Mesodermal cell (in vitro differentiated cells): ENCODE measurements around the gene SRGN.

ENCODE experiments used
- H3K27ac ChIP-seq: 2 replicates; pipeline ENCODE4 v1.7.0; 2013; ENCODE audit warnings: mild to moderate bottlenecking, low read depth, low read length, moderate library complexity; ENCODE audit not compliant: severe bottlenecking
- H3K36me3 ChIP-seq: 2 replicates; pipeline ENCODE4 v1.7.1; 2013; ENCODE audit warnings: mild to moderate bottlenecking, low read length, moderate library complexity; ENCODE audit not compliant: control insufficient read depth, insufficient read depth
- H3K4me1 ChIP-seq: one replicate; pipeline ENCODE4 v1.7.1; 2013; ENCODE audit warnings: mild to moderate bottlenecking, low read length; ENCODE audit not compliant: insufficient read depth, control insufficient read depth, poor library complexity, severe bottlenecking
- H3K4me3 ChIP-seq: 2 replicates; pipeline ENCODE4 v1.7.0; 2013; ENCODE audit warnings: low read length, control low read depth, mild to moderate bottlenecking; ENCODE audit not compliant: insufficient read depth, poor library complexity, severe bottlenecking; ENCODE audit errors: extremely low read depth
- H3K9me3 ChIP-seq: 2 replicates; pipeline ENCODE4 v1.7.1; 2013; ENCODE audit warnings: mild to moderate bottlenecking, low read length, moderate library complexity; ENCODE audit not compliant: control insufficient read depth
- WGBS, 2 experiments: methylation state at CpG; one replicate each; pipeline ENCODE4 v1.1.5; 2013; ENCODE audit warnings: missing lambda C conversion rate in 2 of 2; ENCODE audit not compliant: insufficient coverage in 2 of 2; 5-methylcytosine and 5-hydroxymethylcytosine counted together

Gene SRGN

DNA sequence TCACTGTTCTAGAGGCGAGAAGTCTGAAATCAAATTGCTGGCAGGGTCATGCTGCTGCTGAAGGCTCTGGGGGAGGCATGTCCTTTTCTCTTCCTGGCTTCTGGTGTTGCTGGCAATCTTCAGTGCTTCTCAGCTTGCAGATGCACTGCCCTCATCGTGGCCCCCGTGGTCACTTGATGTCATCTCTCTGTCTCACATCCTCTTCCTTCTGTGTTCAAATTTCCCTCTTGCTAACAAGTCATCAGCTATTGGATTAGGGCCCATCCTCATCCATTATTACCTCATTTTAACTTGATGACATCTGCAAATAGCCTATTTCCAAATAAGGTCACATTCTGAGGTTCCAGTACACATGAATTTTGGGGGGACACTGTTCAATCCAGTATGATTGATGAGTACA, 36.6 kb upstream of the SRGN start:
- H3K36me3 ChIP-seq = no peaks in the 10 kb centered on the region
- no peaks in the 10 kb centered on the region for H3K9me3 ChIP-seq
- WGBS, 2 experiments = 90 to 94% methylated on average over 3 of the region's 3 CpGs
- no peak overlapping the region for H3K27ac ChIP-seq
- H3K4me1 ChIP-seq = no peaks in the 10 kb centered on the region
- no peak overlapping the region for H3K4me3 ChIP-seq

DNA sequence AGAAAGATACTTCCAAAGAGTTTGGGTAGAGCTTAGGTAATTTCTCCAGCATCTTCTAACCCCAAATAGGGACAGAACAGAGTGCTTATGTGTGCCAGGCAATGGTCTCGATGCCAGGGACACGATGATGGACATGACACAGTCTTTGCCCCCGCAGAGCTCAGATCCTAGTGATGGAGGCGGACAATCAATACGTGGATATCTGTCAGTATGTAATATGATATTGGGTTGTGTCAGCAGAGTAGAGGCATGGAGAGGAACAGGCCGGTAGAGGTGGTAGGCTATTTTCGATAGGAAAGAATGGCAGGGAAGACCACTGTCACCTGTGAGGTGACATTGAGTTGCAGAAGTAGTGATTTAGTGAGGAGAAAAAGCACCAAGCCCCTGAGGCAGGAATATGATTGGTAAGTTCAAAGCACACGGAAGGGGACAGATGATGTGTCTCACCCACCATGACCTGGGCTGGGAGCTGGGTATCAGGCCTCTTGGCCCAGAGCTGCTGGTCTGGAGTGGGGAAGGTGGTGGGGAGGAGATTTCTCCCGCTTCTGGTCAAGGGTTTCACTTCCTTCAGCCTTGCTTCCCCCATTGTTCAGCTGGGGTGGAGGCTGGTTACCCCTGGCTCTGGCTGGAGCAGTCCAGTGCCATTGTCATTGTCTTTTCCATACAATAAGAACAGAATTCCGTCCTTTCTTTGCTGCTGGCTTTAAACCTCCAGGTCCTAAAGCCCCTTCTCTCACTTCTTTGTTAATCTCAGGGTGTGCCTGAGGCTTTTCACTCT, 36.0 kb upstream of the SRGN start:
- H3K9me3 ChIP-seq = no peaks in the 10 kb centered on the region

DNA sequence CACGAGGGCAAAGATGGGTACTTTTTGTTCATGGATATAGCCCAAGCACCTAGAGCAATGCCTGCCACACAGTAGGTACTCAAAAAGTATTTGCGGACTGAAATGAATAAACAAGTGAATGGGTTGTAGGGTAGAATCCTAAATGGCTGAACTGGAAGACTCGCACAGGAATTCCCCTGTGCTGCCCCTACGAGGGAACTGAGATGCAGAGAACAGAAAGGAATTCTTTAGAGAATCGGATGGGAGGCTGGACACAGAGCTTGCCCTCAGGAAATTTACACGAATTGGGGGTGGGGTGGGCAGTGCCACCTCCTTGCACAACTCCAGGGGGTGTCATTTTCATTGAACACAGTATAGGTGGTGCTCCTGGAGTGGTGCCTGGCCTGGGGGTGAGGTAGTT, 35.2 kb upstream of the SRGN start:
- Histone ChIP-seq H3K4me3 (no peak overlapping the region), H3K27ac (no peak overlapping the region), H3K36me3 (no peaks in the 10 kb centered on the region), H3K4me1 (no peaks in the 10 kb centered on the region), H3K9me3 (no peaks in the 10 kb centered on the region)
- WGBS, 2 experiments = 78 to 85% methylated on average over 5 to 6 of the region's 6 CpGs

More for the DNA sequence above, 36.0 kb upstream of the SRGN start:
- H3K36me3 ChIP-seq = no peaks in the 10 kb centered on the region
- WGBS, 2 experiments = 86 to 90% methylated on average over 9 of the region's 10 CpGs
- H3K4me3 ChIP-seq = no peak overlapping the region
- H3K4me1 ChIP-seq = no peaks in the 10 kb centered on the region
- H3K27ac ChIP-seq = no peak overlapping the region

DNA sequence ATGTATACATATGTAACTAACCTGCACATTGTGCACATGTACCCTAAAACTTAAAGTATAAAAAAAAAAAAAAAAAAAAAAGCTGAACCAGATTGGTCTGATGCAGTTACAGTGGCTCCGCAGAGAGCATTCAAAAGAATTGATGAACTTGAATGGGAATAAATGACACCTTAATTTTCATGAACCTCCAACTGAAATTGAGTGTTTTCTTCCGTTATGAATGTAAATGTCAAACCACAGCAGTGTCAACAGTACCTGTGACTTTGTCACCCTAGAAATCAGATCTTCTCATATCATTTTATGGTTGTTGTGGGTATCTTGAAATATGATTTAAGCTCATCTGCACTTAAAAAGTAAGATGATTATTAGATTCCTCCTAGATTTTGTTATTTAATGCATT, 32.7 kb upstream of the SRGN start:
- H3K36me3 ChIP-seq = no peaks in the 10 kb centered on the region
- no peaks in the 10 kb centered on the region for H3K9me3 ChIP-seq
- H3K27ac ChIP-seq = no peak overlapping the region
- no peak overlapping the region for H3K4me3 ChIP-seq
- no peaks in the 10 kb centered on the region for H3K4me1 ChIP-seq
- WGBS, 2 experiments = no CpG with 5 or more reads among the region's 2 CpGs

DNA sequence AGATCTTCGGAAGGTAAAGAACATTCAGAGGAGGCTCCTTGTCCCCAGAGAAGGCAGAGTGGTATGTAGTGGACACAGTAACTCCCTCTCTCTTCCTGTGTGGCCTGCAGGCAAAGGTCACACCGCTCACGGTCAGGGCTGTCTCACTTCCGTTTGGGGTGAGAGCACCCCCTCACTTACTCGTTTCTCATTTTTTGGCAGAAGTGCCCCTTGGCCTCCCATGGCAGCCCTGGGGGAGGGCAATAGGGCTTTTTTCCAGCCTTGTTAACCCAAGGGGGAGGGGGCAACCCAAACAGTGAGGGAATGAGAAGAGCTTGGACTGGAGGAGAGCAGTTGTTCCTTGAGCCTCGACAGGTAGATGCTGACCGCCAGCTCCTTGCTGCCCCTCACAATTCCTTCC, 31.8 kb upstream of the SRGN start:
- WGBS, 2 experiments = 80% methylated on average over 6 of the region's 7 CpGs; no CpG with 5 or more reads in 1 of the 2 experiments
- Histone ChIP-seq H3K27ac (no peak overlapping the region), H3K4me1 (no peaks in the 10 kb centered on the region), H3K9me3 (no peaks in the 10 kb centered on the region), H3K36me3 (no peaks in the 10 kb centered on the region), H3K4me3 (no peak overlapping the region)

DNA sequence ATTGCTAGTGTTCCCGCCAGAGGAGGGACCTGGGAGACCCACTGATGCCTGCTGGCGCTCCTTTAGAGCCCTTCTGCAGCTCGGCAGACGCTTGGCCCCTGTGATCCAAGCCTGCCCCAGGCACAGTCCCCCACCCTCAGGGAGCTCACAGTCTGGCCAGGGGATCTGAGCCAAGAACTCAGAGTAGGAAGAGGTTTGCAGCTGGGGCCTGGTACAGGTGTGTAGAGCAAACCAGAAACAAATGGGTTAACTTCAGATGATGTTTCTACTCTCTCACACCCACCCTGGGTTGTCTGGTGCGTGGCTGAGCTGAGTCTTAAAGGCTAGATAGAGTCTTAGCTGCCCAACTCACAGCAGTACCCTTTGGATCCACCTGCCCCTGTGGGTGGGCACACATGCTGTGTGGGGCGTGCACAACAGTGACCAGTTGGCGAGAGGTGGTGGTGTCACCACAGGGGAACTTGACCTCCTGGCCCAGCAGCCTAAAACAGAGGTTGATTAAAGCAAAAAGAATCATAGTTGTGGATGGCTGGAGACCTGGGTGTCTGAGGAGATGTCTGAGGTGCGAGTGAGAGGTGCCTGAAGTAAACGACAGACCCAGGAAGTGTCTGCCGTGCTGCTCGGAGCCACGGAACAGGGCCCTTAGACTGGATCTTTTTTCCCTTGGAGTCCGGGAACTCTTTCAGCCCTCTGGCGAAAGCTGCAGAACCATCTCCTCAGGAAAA, 31.2 kb upstream of the SRGN start:
- H3K36me3 ChIP-seq = no peaks in the 10 kb centered on the region
- no peak overlapping the region for H3K4me3 ChIP-seq
- H3K4me1 ChIP-seq = no peaks in the 10 kb centered on the region
- H3K27ac ChIP-seq = no peak overlapping the region
- H3K9me3 ChIP-seq = no peaks in the 10 kb centered on the region
- WGBS, 2 experiments = 92% methylated on average over 10 to 12 of the region's 14 CpGs

DNA sequence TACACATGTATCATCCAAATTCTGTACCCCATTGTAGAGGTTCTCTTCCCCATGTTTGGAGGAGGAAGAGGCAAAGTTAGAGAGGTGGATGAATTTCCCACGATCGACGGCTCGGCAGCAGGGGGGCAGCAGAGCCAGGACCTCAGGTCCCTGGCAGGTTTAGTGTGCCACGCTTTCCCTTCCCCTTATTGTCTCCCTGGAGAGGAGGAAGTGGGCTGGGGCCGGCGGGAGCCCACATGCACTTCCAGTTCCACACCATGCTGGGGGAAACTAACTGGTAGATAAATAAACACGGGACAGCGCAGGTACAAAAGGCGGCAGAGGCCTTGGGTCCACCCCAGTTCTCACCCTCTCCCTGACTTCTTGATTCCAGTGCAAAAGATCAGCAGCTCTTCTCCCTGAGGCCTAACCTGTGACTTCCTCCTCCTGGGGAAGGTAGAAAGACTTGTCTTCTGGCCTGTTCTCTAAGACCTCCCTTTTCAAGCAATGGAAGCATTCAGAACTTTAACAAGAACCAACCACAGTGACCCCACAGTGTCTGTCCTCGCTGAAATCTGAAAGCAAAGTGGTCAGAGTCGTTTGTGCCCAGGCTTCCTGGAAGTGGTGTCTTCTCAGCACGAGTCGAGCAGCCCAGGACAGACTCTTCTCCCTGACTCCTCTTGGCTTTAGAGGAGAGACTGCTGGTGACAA, 30.5 kb upstream of the SRGN start:
- 81 to 86% methylated on average over 4 to 8 of the region's 14 CpGs for WGBS, 2 experiments
- no peaks in the 10 kb centered on the region for H3K9me3 ChIP-seq
- H3K4me1 ChIP-seq = no peaks in the 10 kb centered on the region
- no peak overlapping the region for H3K4me3 ChIP-seq
- H3K27ac ChIP-seq = no peak overlapping the region
- H3K36me3 ChIP-seq = no peaks in the 10 kb centered on the region

DNA sequence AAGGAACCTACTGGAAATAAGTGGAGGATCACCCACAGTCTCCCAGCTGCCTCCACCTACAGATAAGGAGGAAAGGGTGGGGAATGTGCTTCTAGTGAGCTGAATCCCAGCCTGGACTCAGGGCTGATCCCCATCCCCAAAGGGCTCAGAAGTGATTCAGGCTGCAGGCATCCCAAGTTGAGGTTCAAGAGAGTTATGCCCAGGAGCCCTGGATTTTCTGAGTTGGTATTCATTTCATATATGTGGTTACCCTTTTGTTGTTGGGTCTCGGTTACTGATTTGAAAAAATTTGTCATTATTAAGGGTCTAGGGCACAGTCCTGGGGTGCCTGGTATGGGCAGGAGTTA, 30.0 kb upstream of the SRGN start:
- WGBS, 2 experiments = 0% methylated on average over 1 of the region's 1 CpG; no CpG with 5 or more reads in 1 of the 2 experiments
- no peak overlapping the region for H3K27ac ChIP-seq

DNA sequence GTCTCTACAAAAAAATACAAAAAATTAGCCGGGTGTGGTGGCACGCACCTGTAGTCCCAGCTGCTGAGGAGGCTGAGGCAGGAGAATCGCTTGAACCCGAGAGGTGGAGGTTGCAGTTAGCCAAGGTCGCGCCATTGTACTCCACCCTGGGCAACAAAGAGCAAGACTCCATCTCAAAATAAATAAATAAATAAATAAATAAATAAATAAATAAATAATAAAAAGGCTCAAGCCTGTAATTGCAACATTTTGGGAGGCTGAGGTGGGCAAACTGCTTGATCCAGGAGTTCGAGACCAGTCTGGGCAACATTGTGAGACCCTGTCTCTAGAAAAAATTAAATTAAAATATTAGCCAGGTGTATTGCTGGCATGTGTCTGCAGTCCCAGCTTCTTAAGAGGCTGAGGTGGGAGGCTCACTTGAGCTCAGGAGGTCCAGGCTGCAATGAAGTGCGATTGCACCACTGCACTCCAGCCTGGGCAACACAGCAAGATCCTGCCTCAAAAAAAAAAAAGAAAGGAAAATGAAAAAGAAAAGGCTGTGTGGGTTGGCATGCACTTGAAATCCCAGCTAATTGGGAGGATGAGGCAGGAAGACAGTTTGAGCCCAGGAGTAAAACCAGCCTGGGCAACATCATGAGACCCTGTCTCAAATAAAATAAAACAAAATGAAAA, 27.6 kb upstream of the SRGN start:
- H3K36me3 ChIP-seq = no peaks in the 10 kb centered on the region
- no peaks in the 10 kb centered on the region for H3K4me1 ChIP-seq
- H3K9me3 ChIP-seq = no peaks in the 10 kb centered on the region
- H3K4me3 ChIP-seq = no peak overlapping the region
- no peak overlapping the region for H3K27ac ChIP-seq
- WGBS, 2 experiments = 93% methylated on average over 6 of the region's 8 CpGs

More for the DNA sequence above, 30.0 kb upstream of the SRGN start:
- Histone ChIP-seq H3K4me1 (no peaks in the 10 kb centered on the region), H3K36me3 (no peaks in the 10 kb centered on the region), H3K4me3 (no peak overlapping the region), H3K9me3 (no peaks in the 10 kb centered on the region)

DNA sequence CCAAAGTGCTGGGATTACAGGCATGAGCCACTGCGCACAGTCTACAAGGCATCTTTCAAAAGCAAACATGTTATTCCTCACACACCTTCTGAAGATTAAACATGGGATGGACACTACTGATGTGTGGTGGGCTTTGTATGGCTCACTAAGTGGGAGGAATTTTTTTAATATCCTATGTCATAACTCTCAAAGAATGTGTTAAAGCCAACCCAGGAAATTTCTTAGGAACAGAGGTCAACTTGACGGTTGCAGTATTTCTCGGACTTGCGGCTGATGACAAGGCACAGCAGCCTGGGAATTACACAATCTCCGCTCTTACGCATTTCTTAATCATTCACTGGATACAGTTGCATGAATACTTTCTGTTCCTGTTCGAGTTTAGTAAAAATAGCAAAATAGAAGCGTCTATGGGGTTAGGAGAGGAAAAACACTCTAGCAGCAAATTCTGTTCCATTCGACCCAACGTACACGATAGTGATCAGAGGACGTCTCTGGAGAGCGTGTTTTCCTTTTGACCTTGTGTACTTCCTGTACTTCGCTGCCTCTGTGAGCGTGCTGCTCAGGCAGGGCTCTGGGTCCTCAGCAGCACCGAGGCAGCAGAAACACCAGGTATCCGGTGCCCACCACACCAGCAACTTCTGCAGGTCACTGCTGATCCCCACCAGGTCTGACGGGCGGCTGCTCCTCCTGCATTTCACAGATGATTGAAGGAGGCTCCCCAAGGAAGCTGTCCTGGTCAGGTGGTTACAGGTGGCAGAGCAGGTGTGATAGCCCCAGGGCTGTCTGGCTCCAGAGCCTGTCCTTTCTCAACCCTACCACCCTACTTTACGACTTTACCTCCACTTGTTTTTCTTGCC, 26.4 kb upstream of the SRGN start:
- 87 to 88% methylated on average over 18 of the region's 20 CpGs for WGBS, 2 experiments
- H3K9me3 ChIP-seq = no peaks in the 10 kb centered on the region
- no peaks in the 10 kb centered on the region for H3K4me1 ChIP-seq
- no peak overlapping the region for H3K27ac ChIP-seq
- H3K4me3 ChIP-seq = no peak overlapping the region
- no peaks in the 10 kb centered on the region for H3K36me3 ChIP-seq
